GM11168 (cell line): Measurements from ENCODE around the gene MORN5.

Experiments used
- in situ Hi-C: fragments of 300-500 bp; cut with MboI; formaldehyde crosslinking; loops from one replicate; pipeline ENCODE4 v1.12.0; 2022; ENCODE audit warnings: low sequenced_read_pairs; ENCODE audit not compliant: unreplicated experiment

MORN5 gene

DNA sequence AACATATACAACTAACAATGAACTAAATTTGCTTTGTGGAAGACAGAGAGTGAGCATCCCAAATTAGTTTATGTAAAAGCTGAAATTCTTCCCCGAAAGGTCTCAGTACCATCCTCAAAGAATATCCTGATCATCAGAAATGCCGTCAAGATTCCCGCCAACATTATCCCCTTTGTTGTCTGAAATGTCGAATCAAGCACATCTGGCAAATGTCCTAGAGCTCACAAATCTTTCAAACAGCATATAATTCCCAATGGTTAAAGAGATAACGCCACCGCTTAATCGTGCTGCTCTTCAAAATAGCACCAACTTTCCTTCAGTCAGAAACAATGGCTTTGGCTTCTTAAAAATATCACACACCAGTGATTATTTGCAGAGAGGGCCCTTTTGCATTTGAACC lies 23.8 kb downstream of the MORN5 start:
- in situ Hi-C loops, result no loop called here

DNA sequence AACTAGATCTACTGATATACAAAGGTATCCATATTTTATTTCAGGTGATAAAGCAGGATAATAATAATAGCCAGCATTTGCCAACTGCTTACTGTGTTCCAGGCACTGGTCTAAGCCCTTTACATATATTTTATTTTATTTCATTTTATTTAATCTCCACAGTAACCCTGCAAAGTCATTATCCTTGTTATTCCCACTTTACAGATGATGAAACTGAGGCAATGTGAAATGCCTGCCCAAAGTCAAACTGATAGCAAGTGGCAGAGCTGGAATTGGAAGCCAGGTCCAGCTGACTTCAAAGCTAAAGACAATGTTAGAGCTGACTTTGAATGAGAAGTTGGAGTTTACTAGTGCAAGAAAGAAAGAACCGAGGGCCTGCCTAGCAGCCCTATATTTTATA lies 24.8 kb downstream of the MORN5 start:
- in situ Hi-C loops, result no loop called here

DNA sequence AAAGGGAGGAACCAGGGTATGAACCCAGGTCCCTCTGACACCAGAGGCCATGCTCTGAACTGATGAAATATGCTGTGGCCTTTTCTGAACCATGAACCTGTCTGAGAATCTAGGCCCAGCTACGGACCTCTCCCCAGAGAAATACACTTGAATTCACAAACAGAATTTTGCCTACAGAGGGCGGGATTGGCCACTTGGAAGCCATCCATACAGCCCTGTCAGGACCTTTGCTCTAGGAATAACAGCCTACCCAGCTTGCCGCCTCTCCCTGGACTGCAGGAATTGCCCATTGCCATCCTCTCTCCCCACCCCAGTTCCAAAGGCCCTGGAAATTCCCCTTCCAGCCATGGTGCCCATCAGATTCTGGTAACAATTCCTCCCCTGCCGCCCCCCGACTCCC lies 26.6 kb downstream of the MORN5 start:
- in situ Hi-C loops, result no loop called here

DNA sequence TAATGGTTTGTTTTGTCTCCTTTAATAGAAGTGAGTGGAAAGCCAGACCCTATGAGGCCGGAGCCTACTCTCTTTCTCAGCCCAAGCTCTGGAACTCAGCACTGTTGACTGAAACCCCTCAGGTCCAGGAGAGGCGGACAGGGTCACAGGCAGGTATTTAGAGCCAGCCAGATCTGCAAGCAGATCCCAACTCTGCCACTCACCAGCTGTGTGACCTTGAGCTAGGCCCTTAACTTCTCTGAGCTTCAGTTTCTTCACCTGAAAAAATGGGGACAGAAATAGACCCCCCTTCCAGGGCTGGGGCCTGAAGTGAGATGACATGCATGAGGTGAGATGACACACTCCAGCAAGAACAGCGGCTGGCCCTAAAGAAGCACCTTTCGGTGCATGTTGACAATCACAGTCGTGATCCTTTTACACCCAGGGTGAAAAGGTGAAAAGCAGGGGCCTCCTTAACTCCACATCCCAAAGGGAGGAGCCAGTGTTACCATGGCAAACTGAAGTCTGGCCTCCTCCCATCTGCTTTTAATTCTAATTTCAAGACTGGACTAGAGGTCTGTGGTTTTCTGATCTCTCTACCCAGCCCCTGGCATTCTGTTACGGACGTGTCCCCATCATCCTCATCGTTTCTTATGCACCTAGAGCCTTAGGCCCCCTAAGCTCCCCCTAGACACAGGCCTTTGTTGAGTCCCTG lies 27.2 kb downstream of the MORN5 start:
- in situ Hi-C loops, result no loop called here

DNA sequence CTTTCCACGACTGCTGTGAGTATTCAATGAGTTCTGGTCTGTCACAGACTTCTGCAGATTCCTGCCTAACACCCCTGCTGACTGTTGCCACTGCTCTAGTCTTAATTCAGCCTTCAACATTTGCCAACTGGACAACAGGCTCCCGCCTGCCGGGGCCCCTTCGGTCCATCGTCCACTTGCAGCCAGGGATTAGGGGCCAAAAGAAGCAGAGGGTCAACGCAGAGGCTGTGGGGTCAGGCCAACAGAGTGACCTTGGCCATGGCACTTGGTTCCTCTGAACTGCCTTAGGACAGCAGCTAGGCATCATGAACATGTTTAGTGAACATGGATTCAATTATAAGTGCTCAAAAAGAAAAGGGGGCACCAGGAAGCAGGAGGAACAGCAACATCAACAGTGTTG lies 28.7 kb downstream of the MORN5 start:
- in situ Hi-C loops, result no loop called here

DNA sequence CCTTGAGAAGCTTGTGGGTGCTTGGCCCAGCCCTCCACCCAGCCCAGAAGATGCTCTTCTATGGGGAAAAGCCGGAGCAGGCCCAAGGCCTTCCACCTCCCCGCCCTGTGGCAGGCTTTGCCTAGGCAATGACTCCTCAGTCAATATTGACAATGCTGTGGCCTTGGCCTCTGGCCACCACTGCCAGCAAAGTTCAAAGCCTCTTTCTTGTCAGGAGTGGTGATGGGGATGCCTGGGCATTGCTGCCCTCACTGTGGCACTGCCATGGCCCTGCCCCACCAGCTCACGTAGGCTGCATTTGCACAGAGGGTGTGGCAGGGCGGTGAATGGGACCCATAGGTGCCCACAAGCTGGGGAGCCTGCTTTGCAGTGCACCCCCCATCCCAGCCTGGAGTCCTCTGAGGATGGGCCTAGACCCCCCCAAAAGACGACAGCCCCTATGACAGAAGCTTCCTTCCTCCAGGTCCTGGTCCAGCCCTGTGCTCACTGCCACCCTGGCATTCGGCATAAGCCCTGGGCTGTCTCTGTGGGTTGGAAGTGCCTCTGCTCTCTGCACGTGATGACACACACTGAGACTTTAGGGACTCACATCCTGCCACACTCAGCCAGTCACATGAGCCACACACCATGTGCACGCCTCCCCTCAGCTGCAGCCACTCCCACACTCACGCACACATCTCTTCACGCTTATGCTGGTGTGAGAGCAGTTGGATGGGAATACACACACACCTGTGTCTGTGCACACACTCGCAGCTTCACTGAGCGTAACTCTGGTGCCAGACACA lies 31.1 kb downstream of the MORN5 start:
- in situ Hi-C loops, result no loop called here

DNA sequence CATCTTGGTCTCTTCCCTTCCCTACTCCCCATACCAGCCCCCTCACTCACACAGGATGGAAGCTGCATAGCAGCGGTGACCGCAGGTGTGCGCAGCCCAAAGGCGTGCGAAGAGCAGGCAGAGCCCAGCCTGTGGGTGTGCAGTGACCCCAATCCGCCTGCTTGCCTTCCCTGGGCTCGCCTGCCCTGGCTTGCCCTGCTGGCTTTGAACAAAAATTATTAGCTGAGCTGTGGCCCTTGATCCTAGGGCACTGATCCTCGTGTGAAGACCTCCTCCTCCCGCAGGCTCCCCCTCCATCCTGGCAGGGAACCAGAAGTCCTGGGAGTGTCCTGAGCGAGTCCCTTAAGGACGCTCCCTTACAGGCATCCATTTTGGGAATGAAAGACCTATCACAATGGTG lies 31.9 kb downstream of the MORN5 start:
- in situ Hi-C loops, result no loop called here

DNA sequence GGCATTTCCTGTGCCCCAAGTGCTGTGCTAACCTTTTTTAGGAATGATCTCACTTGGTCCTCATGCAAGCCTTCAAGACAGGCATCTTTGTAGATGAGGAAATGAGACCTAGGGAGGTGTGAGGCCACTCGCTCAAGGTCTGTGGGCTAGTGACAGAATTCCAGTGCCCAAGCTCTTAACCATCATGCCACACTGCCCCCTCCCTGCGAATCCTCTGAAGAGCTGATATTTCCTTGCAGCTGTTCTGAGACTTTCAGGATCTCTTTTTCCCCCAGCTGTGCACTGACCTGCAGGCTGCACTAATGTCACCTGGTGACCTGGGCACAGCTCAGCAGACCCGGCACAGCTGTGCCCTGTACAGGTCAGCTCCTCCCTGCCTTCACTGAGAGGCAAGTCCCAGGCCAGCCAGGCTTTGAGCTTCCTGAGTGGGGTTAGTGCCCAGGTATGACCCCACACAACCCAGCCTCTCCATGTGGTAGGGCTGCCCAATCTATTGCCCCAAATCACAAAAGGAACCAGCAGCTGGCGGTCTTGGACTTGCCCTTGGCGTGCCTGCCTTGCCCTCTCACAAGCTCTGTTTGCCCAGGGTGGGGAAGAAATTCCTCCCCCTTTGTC lies 32.7 kb downstream of the MORN5 start:
- in situ Hi-C loops, result no loop called here

DNA sequence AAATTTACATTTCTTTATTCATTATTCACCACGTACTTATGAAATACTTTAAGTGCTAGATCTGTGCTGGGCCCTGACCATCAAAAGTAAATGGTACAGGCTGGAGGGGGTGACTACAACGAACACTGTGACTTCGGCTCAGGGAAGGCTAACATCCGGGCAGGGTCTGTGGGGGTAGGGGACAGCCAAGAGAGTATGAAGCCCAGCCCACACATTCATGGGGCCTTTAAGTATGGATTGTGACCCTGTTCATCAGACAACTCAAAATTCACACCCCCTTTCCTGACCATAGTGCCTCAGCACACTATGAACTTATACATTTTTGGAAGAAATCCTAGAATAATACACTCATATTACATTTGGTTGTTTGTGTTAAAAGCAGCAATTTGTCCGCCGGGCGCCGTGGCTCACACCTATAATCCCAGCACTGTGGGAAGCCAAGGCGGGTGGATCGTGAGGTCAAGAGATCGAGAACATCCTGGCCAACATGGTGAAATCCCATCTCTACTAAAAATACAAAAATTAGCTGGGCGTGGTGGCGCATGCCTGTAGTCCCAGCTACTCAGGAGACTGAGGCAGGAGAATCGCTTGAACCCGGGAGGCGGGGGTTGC lies 33.3 kb downstream of the MORN5 start:
- in situ Hi-C loops, result no loop called here

DNA sequence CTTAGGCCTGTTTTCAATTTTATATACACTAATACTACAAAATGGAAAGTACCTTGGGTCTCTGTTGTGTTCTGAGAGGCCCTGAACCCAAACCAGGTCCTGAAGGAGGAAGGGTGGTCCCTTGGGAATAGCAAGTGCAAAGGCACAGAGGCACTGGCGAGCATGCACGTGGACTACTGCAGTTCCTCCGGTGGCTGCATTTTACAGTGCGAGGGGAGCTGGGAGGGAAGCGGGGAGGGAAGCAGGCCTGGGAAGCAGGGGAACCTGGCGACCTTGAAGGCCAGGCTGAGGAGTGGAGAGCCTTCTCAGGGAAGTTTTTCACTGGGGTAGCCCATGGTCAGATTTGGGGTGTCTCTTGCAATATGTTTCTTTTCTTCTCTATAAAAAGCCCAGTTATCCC lies 33.9 kb downstream of the MORN5 start:
- in situ Hi-C loops, result no loop called here

DNA sequence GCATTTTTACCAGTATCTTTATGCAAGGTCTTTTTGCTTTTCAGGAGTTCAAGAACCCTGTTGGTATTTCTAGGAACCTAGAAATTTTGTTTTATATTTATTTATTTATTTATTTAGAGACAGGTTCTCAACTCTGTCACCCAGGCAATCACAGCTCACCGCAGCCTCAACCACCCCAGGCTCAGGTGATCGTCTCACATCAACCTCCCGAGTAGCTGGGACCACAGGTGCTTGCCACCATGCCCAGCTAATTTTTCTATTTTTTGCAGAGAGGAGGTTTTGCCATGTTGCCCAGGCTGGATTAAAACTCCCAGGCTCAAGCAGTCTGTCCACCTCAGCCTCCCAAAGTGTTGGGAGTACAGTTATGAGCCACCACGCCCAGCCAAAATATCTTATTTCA lies 36.2 kb downstream of the MORN5 start:
- in situ Hi-C loops, result no loop called here

DNA sequence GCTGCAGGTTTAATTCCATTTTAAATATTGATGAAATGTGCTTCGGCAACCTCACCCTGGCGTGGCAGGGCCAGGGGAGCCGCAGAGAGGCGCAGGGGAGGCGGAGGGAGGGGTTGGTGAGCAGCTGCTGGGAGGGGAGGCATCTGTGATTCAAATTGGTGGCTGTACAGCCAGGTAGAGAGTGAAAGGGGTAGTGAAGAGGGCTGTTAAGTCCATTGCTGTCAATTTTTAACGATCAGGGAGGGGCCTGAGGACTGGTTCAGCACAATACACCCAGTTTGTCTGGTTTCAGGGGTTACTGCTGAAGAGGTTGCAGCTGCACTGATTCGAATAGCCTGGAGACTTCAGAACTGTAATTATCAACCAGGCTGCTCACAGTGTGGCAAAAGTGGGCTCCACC lies 37.7 kb downstream of the MORN5 start:
- in situ Hi-C loops, result no loop called here

DNA sequence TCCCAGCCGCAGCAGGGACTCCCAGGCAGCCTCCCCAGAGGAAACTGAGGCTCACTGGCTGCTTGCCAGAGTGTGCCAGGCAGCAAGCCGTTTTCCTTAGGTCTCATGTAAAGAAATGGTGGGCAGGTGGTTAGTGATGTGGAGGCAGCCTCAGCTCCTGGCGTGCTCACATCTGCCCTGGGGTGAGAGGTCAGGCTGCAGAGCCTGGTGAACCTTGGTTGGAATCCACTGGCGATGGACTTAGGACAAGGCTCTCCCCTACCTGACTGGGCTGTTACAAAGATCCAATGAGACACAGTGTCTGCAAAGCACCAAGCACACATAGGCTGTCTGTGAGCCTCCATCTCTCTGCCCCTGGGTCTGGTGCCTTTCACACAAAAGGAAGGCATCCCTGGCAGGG lies 38.2 kb downstream of the MORN5 start:
- in situ Hi-C loops, result no loop called here

DNA sequence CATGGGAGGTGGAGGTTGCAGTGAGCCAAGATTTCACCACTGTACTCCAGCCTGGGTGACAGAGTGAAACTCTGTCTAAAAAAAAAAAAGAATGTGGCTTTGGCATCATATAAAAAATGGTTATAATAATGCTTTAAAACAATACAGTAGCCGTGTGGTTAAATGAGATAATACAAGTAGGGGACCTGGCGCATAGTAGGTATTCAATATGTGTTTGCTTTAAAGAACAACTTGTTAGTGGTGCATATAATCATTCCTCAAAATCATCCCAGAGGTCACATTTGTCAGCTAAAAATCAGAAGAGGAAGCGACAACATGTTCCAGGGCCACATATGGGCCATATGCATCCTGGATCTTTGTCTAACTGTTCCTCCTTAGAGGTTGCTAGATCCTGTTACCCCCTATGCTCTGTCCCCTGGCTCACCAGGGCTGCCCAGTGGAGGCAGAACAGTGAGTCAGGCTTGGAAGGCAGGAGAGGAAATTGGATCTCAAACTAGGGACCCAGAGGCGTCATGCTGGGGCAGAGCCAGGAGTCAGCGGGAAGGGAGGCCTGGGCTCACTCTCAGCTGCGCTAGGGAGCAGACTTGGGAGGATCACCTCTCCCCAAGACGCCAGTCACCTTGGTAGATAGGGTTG lies 41.4 kb downstream of the MORN5 start:
- in situ Hi-C loops, result no loop called here

DNA sequence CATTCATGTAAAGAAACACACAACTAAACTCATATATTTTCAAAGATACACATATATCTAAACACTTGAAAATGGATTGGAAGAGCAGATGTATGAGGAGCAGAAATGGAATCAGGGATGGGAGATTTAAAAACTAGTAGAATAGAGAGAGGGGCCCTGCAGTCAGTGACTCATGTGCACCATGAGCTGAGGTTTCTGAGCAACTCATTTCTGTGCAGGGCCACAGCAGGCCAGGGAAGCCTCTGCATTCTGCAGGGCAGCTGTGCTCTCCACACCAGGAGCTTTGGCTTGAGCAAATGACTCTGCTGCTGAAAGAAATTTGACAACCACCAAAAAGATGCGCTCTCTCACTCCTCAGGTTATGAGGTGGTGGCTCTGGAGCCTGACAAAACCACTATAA lies 41.9 kb downstream of the MORN5 start:
- in situ Hi-C loops, result no loop called here

DNA sequence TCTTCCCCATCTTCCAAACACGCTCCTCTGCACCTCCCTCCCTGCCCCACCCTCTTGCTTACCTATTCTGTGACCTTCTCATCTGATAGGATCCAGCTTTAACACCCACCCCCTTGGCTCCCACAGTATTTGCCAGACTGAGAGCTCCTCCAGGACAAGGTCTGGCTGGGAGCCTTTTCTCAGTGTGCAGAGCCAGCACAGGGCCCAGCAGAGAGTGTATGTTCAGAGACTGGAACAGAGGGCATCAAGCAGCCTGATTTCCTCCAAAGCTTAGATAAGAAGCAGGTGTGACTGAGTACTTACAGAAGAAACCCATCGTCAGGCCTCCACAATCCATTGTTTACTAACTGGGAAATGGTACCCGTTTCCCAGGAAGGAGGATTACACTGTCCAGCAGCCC lies 42.4 kb downstream of the MORN5 start:
- in situ Hi-C loops, result no loop called here

DNA sequence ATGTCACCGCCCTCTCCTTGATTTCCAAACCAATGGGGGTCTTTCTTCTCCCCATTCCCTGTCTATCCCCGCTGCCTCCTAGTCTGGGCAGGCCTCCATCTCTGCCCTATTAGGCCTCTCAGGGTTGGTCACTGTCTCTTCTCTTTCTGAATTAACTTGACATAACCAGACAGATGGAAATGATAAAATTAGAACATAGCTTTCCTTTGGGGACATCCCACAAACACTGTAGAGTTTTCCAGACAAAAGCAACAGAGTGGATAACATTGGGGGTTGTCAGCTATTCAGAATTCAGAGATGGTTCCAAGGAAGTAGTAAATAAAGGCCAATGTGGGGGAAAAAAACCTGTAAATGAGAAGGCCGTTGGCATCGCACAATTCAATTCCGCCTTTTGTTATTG lies 44.3 kb downstream of the MORN5 start:
- in situ Hi-C loops, result no loop called here

DNA sequence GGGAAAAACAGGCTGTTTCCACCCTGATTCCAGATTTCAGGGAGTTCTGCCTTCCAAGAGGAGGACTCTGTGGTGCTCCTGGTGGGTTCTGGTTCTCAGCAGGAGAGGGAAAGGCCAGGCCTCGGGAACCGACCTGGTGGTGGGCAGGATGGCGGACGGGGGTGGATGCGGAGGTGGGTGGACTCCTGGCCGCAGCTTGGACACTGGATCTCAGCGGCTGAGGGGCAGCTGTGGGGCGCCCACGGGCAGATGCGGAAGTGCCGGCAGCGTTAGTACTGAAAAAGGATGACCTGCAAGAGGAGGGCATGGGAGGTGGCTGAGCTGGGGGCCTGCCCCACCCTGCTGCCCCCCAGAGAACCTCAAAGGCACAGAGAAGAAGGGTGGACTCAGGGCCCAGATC lies 44.8 kb downstream of the MORN5 start:
- in situ Hi-C loops, result no loop called here

DNA sequence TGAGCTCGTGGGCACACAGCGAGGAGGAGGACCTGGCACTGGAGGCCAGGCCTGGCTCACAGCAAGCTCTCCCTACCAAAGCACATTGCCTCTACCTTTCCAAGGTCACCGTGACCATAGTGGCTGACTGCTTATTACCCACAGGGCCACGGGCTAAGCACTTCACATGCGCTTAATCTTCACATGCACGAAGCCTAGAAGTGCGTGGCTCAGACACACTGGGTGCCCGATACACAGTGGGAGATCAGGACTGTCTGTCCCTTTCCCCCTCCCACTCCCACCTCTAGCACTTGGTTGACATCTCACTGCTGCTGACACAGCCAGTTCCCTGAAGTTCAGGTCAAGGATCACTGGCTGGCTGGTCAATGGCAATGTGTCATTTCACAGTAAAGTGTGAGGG lies 45.5 kb downstream of the MORN5 start:
- in situ Hi-C loops, result no loop called here

DNA sequence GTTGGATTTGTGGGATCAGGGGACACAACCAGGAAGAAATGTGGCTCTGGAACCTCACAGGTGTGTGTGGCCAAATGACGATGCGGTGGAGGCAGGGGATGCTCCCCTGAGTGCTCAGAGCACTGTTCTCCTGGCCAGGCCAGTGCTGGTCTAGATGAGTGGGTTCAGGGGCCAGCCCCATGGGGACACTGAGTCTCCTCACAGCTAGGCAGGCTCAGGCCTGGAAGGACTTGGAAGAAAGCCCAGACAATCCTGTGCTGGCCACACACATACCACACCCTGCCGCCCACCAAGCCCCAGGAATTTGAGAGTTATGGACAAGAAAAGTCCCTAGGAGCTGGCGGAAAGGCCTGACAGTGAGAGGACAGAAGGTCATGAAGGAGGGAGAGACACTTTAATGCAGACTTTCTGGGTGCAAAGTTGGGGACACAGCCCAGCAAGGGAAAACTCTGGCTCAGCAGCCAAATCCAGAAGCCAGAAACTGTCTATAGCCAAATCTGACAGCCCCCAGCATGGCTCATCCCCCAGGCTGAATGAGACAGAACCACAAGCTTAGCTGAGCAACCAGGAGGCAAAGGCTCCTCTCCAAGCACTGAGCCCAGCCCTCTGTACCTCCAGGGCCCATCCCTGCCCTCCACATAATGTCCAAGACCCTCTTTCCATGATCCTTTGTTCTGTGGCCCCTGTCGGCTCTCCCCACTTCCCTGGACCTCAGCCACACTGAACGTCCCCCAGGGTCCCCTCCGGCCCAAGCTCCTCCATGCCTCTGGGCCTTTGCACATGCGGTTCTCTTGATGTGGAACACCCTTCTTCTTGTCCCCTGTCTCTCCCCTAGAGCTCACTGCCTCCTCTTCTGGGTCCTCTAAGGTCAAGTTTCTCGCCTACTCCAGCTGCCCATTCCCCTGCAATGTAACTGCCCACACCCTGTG lies 46.7 kb downstream of the MORN5 start:
- in situ Hi-C loops, result no loop called here
